HG02870 (cell line): Measurements from ENCODE around the gene KCNMA1.

Experiments used
- ATAC-seq: cut with Tn5 transposase; IDR thresholded peaks from one replicate; pipeline ENCODE4 v1.9.1; 2021; ENCODE audit warnings: mild to moderate bottlenecking, moderate library complexity; ENCODE audit not compliant: unreplicated experiment

KCNMA1 gene

GRCh38 chr10:77074104-77074624 lies 563.4 kb downstream of the KCNMA1 start:
- no peak for ATAC-seq

- no peak for ATAC-seq
These were observed 564.0 kb downstream of the KCNMA1 start for GRCh38 chr10:77073663-77073960.

- no peak for ATAC-seq
These were observed 564.6 kb downstream of the KCNMA1 start for GRCh38 chr10:77072836-77073662.

- no peak for ATAC-seq
These were observed 565.2 kb downstream of the KCNMA1 start for GRCh38 chr10:77072361-77072835.

- no peak for ATAC-seq
These were observed 565.7 kb downstream of the KCNMA1 start for GRCh38 chr10:77071956-77072355.

GRCh38 chr10:77071001-77071511 lies 566.6 kb downstream of the KCNMA1 start:
- no peak for ATAC-seq

GRCh38 chr10:77070346-77070745 lies 567.3 kb downstream of the KCNMA1 start:
- no peak for ATAC-seq

GRCh38 chr10:77068969-77069368 lies 568.6 kb downstream of the KCNMA1 start:
- no peak for ATAC-seq

GRCh38 chr10:77068272-77068671 lies 569.3 kb downstream of the KCNMA1 start:
- ATAC-seq: no peak

GRCh38 chr10:77062381-77062780 lies 575.2 kb downstream of the KCNMA1 start:
- ATAC-seq: no peak

- ATAC-seq: no peak
These were observed 576.7 kb downstream of the KCNMA1 start for GRCh38 chr10:77060913-77061312.

- ATAC-seq: no peak
These were observed 581.0 kb downstream of the KCNMA1 start for GRCh38 chr10:77056650-77057049.

GRCh38 chr10:77052593-77052992 lies 585.0 kb downstream of the KCNMA1 start:
- ATAC-seq: no peak

GRCh38 chr10:77051837-77052236 lies 585.8 kb downstream of the KCNMA1 start:
- ATAC-seq: no peak

GRCh38 chr10:77049896-77050295 lies 587.7 kb downstream of the KCNMA1 start:
- no peak for ATAC-seq

- ATAC-seq: no peak
These were observed 588.5 kb downstream of the KCNMA1 start for GRCh38 chr10:77049146-77049545.

GRCh38 chr10:77045085-77045484 lies 592.5 kb downstream of the KCNMA1 start:
- ATAC-seq: no peak

- ATAC-seq: no peak
These were observed 594.2 kb downstream of the KCNMA1 start for GRCh38 chr10:77043420-77043763.

GRCh38 chr10:77042706-77043419 lies 594.7 kb downstream of the KCNMA1 start:
- no peak for ATAC-seq

GRCh38 chr10:77041636-77042258 lies 595.9 kb downstream of the KCNMA1 start:
- no peak for ATAC-seq

- no peak for ATAC-seq
These were observed 599.2 kb downstream of the KCNMA1 start for GRCh38 chr10:77038407-77038806.
